ENCODE results near the gene NPAS4.
"Not testable (repeated sequence)": the region's sequence is repeated elsewhere in the genome, so short reads cannot be mapped to it uniquely, and the experiment has no call there.

NPAS4 gene

DNA sequence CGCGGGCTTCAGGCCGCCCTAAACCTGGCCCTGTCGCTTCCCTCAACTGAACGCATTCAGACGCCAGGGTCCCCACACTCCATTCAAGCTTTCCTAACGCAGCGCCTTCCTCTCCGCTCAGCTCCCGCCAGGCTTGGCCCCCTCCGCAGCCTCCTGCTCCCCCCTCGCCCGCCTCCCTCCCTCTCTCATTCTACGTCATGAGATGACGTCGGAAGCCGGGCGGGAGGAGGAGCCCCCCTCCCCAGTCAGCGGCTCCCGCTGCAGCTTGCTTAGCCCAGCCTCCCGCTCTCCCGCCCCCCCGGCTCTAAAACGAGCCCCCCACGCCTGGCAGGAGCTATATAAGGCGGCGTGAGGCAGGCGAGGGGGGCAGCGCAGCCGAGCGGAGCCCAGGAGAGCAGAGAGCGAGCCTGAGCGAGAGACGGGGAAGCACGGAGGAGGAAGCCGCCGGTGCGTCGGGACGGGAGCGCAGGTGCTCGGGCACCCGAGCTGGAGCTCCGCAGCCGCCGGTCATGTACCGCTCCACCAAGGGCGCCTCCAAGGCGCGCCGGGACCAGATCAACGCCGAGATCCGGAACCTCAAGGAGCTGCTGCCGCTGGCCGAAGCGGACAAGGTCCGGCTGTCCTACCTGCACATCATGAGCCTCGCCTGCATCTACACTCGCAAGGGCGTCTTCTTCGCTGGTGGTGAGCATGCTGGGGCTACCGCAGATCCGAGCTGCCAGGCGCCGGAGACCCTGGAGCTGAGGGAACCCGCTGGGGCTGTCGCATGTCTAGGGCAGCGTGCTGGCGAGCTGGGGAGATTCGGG lies at the start of gene NPAS4:
Gene NPAS4 (plus strand): TSS at position 365 of the 806 bp plus-strand sequence. CDS start 145 bp downstream, at position 510.
- Histone ChIP-seq H3K4me3 (IDR thresholded peaks at IDR 0.05; ENCODE audit: insufficient read depth, low read depth, low read length) (no peak within 1 kb of the TSS), H4K20me1 (ENCODE audit: insufficient read depth) (no peaks in the 10 kb centered on the region)

DNA sequence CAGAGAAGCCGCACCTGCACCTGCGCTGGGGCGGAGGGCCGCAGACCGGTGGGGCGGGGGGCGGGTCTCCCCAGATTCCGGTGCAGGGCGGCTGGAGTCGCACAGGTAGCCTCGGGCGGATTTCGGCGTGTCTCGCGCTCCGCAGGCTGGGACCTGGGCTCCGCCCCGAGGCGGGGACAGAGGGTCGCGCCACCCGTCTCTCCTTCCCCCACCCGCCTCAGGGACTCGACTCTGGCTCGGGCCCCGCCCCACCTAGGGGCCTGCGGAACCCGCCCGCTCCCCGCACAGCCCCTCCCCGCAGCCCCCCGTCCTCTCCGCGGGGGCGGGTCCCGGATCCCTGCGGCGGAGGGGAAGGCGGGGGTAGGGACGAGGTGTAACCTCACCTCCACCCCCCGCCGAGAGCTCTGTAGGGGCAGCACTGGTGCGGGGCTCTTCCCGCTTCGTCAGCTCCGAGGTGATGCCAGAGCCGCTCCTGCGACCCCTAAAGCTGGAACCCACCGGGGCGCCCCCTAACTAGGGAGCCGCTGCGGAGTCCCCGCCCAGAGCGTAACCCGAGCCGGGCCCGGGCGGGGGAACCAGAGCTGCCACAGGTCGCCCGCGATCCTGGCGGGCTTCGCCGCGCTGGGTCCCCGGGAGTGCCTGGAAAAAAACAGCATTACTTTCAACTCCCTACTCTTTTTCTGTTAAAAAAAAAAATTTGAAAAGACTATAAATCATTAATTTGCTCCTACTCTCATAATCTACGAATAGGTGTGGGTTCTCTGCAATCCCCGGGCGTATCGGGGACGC lies 49.0 kb upstream of the NPAS4 start, which contains the start of gene SLC29A2:
Gene SLC29A2 (minus strand): TSS at position 134 of the 789 bp plus-strand sequence. CDS start 169 bp downstream, outside the sequence.
- Histone ChIP-seq H3K9ac (no peak within 1 kb of the TSS), H3K4me1 (ENCODE audit: low read depth, poor library complexity, severe bottlenecking) (no peaks in the 10 kb centered on the region), H3K4me2 (peak within 1 kb of the TSS; percentile 45; the same call in 1 of the 2 replicates), H3K4me3 (IDR thresholded peaks at IDR 0.05; ENCODE audit: insufficient read depth, low read depth, low read length) (no peak within 1 kb of the TSS), H3K36me3 (ENCODE audit: insufficient read depth) (no peaks in the 10 kb centered on the region), H3K79me2 (ENCODE audit: insufficient read depth, low read depth) (no peaks in the 10 kb centered on the region), H4K20me1 (ENCODE audit: insufficient read depth) (no peaks in the 10 kb centered on the region), H2AFZ (ENCODE audit: low read depth) (peak within 1 kb of the TSS; percentile 59; the same call in 1 of the 2 replicates), H3K27me3 (ENCODE audit: insufficient read depth, low read depth) (peaks cover 59% of the 10 kb centered on the region), H3K27ac (no peak within 1 kb of the TSS)
- TF ChIP-seq, protein P1, sequence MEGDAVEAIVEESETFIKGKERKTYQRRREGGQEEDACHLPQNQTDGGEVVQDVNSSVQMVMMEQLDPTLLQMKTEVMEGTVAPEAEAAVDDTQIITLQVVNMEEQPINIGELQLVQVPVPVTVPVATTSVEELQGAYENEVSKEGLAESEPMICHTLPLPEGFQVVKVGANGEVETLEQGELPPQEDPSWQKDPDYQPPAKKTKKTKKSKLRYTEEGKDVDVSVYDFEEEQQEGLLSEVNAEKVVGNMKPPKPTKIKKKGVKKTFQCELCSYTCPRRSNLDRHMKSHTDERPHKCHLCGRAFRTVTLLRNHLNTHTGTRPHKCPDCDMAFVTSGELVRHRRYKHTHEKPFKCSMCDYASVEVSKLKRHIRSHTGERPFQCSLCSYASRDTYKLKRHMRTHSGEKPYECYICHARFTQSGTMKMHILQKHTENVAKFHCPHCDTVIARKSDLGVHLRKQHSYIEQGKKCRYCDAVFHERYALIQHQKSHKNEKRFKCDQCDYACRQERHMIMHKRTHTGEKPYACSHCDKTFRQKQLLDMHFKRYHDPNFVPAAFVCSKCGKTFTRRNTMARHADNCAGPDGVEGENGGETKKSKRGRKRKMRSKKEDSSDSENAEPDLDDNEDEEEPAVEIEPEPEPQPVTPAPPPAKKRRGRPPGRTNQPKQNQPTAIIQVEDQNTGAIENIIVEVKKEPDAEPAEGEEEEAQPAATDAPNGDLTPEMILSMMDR (conservative IDR thresholded peaks at IDR 0.05; ENCODE audit: low read depth, low read length): no peak

More for the DNA sequence above, at the start of gene NPAS4:
- no peak within 1 kb of the TSS for H3K4me2 ChIP-seq
- no peaks in the 10 kb centered on the region for H3K36me3 ChIP-seq (ENCODE audit: insufficient read depth)
- H3K27ac ChIP-seq: no peak within 1 kb of the TSS
- peaks cover 13% of the 10 kb centered on the region for H3K4me1 ChIP-seq (ENCODE audit: low read depth, poor library complexity, severe bottlenecking)
- H3K79me2 ChIP-seq (ENCODE audit: insufficient read depth, low read depth): no peaks in the 10 kb centered on the region
- H3K9ac ChIP-seq: no peak within 1 kb of the TSS
- H2AFZ ChIP-seq (ENCODE audit: low read depth): no peak within 1 kb of the TSS
- peaks cover 30% of the 10 kb centered on the region for H3K27me3 ChIP-seq (ENCODE audit: insufficient read depth, low read depth)
- TF ChIP-seq, protein P1 (conservative IDR thresholded peaks at IDR 0.05; ENCODE audit: low read depth, low read length): no peak

DNA sequence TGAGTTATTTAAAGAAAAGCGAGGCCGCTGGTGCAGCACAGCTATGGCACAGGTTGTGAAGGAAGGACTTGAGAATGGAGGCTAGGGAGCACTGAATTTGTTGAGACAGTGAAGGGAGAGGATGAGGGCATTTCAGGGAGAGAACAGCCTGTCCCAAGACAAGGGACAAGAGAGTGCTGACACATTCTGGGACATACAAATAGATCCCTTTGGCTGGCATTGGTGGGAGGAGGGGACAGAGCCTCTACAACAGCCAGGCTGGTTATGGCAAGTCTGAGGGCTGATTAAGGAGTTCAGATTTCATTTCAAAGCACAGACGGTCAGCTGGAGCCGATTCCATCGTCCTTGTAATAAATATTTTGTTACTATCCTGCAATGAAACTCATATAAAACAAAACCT lies 47.6 kb upstream of the NPAS4 start:
- Histone ChIP-seq H3K4me1 (ENCODE audit: low read depth, poor library complexity, severe bottlenecking) (no peaks in the 10 kb centered on the region), H3K36me3 (ENCODE audit: insufficient read depth) (no peaks in the 10 kb centered on the region), H3K4me3 (IDR thresholded peaks at IDR 0.05; ENCODE audit: insufficient read depth, low read depth, low read length) (no peak overlapping the region), H3K27me3 (ENCODE audit: insufficient read depth, low read depth) (peaks cover 47% of the 10 kb centered on the region), H3K79me2 (ENCODE audit: insufficient read depth, low read depth) (no peaks in the 10 kb centered on the region), H3K4me2 (no peak overlapping the region), H3K9ac (no peak overlapping the region), H4K20me1 (ENCODE audit: insufficient read depth) (no peaks in the 10 kb centered on the region), H2AFZ (ENCODE audit: low read depth) (no peak overlapping the region), H3K27ac (no peak overlapping the region)
- TF ChIP-seq, protein P1 (conservative IDR thresholded peaks at IDR 0.05; ENCODE audit: low read depth, low read length): no peak

DNA sequence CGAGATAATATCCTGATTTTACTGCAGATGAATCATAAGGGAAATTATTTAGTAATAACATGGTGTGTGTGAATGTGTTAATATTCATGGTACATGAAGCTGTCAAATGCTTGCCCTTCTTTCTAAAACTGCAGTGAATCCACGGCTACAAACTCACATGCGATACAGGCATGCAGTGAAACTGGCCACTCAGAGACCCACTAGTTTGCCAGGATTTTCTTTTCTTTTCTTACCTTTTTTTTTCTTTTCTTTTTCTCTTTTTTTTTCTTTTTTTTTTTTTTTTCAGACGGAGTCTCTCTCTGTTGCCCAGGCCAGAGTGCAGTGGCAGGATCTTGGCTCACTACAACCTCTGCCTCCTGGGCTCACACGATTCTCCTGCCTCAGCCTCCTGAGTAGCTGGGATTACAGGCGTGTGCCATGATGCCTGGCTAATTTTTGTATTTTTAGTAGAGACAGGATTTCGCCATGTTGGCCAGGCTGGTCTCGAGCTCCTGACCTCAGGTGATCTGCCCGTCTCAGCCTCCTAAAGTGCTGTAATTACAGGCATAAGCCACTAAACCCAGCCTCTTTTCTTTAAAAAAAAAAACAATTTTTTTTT lies 47.0 kb upstream of the NPAS4 start:
- H2AFZ ChIP-seq (ENCODE audit: low read depth); H4K20me1 ChIP-seq (ENCODE audit: insufficient read depth); H3K4me1 ChIP-seq (ENCODE audit: low read depth, poor library complexity, severe bottlenecking); H3K36me3 ChIP-seq (ENCODE audit: insufficient read depth); H3K9ac ChIP-seq; H3K4me3 ChIP-seq (IDR thresholded peaks at IDR 0.05; ENCODE audit: insufficient read depth, low read depth, low read length); H3K27ac ChIP-seq; H3K4me2 ChIP-seq; H3K79me2 ChIP-seq (ENCODE audit: insufficient read depth, low read depth): not testable (repeated sequence)
- H3K27me3 ChIP-seq (ENCODE audit: insufficient read depth, low read depth): peaks cover 47% of the 10 kb centered on the region

DNA sequence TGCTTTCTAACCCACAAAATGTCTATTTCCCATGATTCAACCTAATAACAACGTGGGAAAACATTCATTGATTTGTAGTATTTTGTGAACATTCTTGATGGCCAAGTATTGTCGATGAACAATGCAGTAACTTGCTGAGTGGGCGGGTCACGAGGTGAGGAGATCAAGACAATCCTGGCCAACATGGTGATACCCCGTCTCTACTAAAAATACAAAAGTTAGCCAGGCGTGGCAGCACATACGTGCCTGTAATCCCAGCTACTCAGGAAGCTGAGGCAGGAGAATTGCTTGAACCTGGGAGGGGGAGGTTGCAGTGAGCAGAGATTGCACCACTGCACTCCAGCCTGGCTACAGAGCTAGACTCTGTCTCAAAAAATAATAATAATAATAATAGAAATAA lies 40.6 kb upstream of the NPAS4 start:
- not testable (repeated sequence) for H2AFZ ChIP-seq (ENCODE audit: low read depth)

DNA sequence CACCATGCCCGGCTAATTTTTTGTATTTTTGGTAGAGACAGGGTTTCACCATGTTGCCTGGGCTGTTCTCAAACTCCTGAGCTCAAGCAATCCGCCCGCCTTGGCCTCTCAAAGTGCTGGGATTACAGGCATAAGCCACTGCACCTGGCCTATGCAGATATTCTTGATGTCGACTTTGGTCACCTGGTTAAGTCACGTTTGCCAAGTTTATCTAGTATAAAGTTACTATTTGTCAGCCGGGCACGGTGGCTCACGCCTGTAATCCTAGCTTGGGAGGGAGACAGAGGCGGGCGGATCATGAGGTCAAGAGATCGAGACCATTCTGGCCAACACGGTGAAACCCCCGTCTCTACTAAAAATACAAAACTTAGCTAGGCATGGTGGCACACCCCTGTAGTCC lies 36.5 kb upstream of the NPAS4 start:
- not testable (repeated sequence) for H4K20me1 ChIP-seq (ENCODE audit: insufficient read depth); H2AFZ ChIP-seq (ENCODE audit: low read depth); H3K9ac ChIP-seq; H3K27ac ChIP-seq; H3K79me2 ChIP-seq (ENCODE audit: insufficient read depth, low read depth); H3K4me3 ChIP-seq (IDR thresholded peaks at IDR 0.05; ENCODE audit: insufficient read depth, low read depth, low read length); H3K4me2 ChIP-seq; H3K36me3 ChIP-seq (ENCODE audit: insufficient read depth)
- Histone ChIP-seq H3K4me1 (ENCODE audit: low read depth, poor library complexity, severe bottlenecking) (peaks cover 11% of the 10 kb centered on the region), H3K27me3 (ENCODE audit: insufficient read depth, low read depth) (peaks cover 16% of the 10 kb centered on the region; the same call in 1 of the 2 replicates)

More for the DNA sequence above, 40.6 kb upstream of the NPAS4 start:
- H3K4me2 ChIP-seq; H3K27ac ChIP-seq; H3K36me3 ChIP-seq (ENCODE audit: insufficient read depth); H3K79me2 ChIP-seq (ENCODE audit: insufficient read depth, low read depth); H4K20me1 ChIP-seq (ENCODE audit: insufficient read depth); H3K4me3 ChIP-seq (IDR thresholded peaks at IDR 0.05; ENCODE audit: insufficient read depth, low read depth, low read length); H3K9ac ChIP-seq; H3K4me1 ChIP-seq (ENCODE audit: low read depth, poor library complexity, severe bottlenecking): not testable (repeated sequence)
- H3K27me3 ChIP-seq (ENCODE audit: insufficient read depth, low read depth): peaks cover 12% of the 10 kb centered on the region; the same call in 1 of the 2 replicates
